ENCODE measurements around the gene FASN. TPM values are rescaled to one million over a fixed set of nuclear protein-coding genes. Genes with fewer than 3 reads are reported as not detected.
A peak's percentile ranks its signal among the peaks of the same experiment; 100 is the strongest.

Gene FASN
- total RNA-seq, 3 donors from 2014 or later (not counting 1 experiment from before 2014, with no cell fraction given) = 53.8 to 56.2 (median 54.0) TPM

GRCh38 chr17:82108961-82109475 lies 11.0 kb upstream of the FASN start:
- intact Hi-C loops (cut with micrococcal nuclease) = no loop called here
- no peak for TF ChIP-seq CTCF (IDR thresholded peaks at IDR 0.05)
- Mint-ChIP-seq H3K4me3 (no peak overlapping the region), H3K9me3 (no peaks in the 10 kb centered on the region), H3K4me1 (peaks cover 15 to 25% of the 10 kb centered on the region in 2 donors), H3K27ac (peak overlapping the region in 1 of 2 donors; percentile 22), H3K27me3 (ENCODE audit: low read depth in 2 of 2) (no peaks in the 10 kb centered on the region), H3K36me3 (no peaks in the 10 kb centered on the region)
- Histone ChIP-seq H3K27me3 (ENCODE audit: control insufficient read depth, insufficient read depth, low read length) (no peaks in the 10 kb centered on the region), H3K9me3 (ENCODE audit: control insufficient read depth, insufficient read depth, low read length) (no peaks in the 10 kb centered on the region), H3K4me3 (ENCODE audit: low read length) (no peak overlapping the region), H3K4me1 (ENCODE audit: control insufficient read depth, insufficient read depth, low read length) (peaks cover 28% of the 10 kb centered on the region), H3K36me3 (ENCODE audit: control insufficient read depth, insufficient read depth, low read length) (no peaks in the 10 kb centered on the region), H3K27ac (ENCODE audit: low read length) (no peak overlapping the region)
- 88% methylated on average over 14 of the region's 14 CpGs for WGBS (ENCODE audit: insufficient coverage)
- DNase-seq = no peak
- no peak for ATAC-seq

GRCh38 chr17:82108496-82108945 lies 10.5 kb upstream of the FASN start:
- H3K9me3 ChIP-seq (ENCODE audit: control insufficient read depth, insufficient read depth, low read length) = no peaks in the 10 kb centered on the region
- H3K27me3 ChIP-seq (ENCODE audit: control insufficient read depth, insufficient read depth, low read length) = no peaks in the 10 kb centered on the region
- peak overlapping the region; percentile 9 for H3K4me3 Mint-ChIP-seq
- no peaks in the 10 kb centered on the region for H3K36me3 Mint-ChIP-seq
- no peak for DNase-seq
- ATAC-seq = no peak
- H3K27ac ChIP-seq (ENCODE audit: low read length) = no peak overlapping the region
- WGBS (ENCODE audit: insufficient coverage) = 91% methylated on average over 19 of the region's 19 CpGs
- H3K27ac Mint-ChIP-seq = peak overlapping the region in 1 of 2 donors; percentile 22
- intact Hi-C loops (cut with micrococcal nuclease) = no loop called here
- H3K4me3 ChIP-seq (ENCODE audit: low read length) = no peak overlapping the region
- TF ChIP-seq CTCF (IDR thresholded peaks at IDR 0.05) = no peak
- H3K36me3 ChIP-seq (ENCODE audit: control insufficient read depth, insufficient read depth, low read length) = no peaks in the 10 kb centered on the region
- H3K4me1 Mint-ChIP-seq = peaks cover 15 to 25% of the 10 kb centered on the region in 2 donors
- H3K4me1 ChIP-seq (ENCODE audit: control insufficient read depth, insufficient read depth, low read length) = peaks cover 28% of the 10 kb centered on the region
- no peaks in the 10 kb centered on the region for H3K9me3 Mint-ChIP-seq
- no peaks in the 10 kb centered on the region for H3K27me3 Mint-ChIP-seq (ENCODE audit: low read depth in 2 of 2)

- Mint-ChIP-seq H3K4me3 (no peak overlapping the region), H3K4me1 (peaks cover 15 to 25% of the 10 kb centered on the region in 2 donors), H3K27ac (peak overlapping the region in 1 of 2 donors; percentile 22), H3K9me3 (no peaks in the 10 kb centered on the region), H3K27me3 (ENCODE audit: low read depth in 2 of 2) (no peaks in the 10 kb centered on the region), H3K36me3 (no peaks in the 10 kb centered on the region)
- H3K27me3 ChIP-seq (ENCODE audit: control insufficient read depth, insufficient read depth, low read length) = no peaks in the 10 kb centered on the region
- intact Hi-C loops (cut with micrococcal nuclease) = no loop called here
- no peaks in the 10 kb centered on the region for H3K36me3 ChIP-seq (ENCODE audit: control insufficient read depth, insufficient read depth, low read length)
- ATAC-seq = no peak
- no peak for TF ChIP-seq CTCF (IDR thresholded peaks at IDR 0.05)
- H3K4me3 ChIP-seq (ENCODE audit: low read length) = no peak overlapping the region
- H3K4me1 ChIP-seq (ENCODE audit: control insufficient read depth, insufficient read depth, low read length) = peaks cover 28% of the 10 kb centered on the region
- DNase-seq = no peak
- H3K9me3 ChIP-seq (ENCODE audit: control insufficient read depth, insufficient read depth, low read length) = no peaks in the 10 kb centered on the region
- no peak overlapping the region for H3K27ac ChIP-seq (ENCODE audit: low read length)
- WGBS (ENCODE audit: insufficient coverage) = 96% methylated on average over 14 of the region's 14 CpGs
Observed at GRCh38 chr17:82108038-82108437, 10.0 kb upstream of the FASN start.

GRCh38 chr17:82107341-82107860 lies 9.4 kb upstream of the FASN start:
- intact Hi-C loops (cut with micrococcal nuclease) = no loop called here
- DNase-seq = peak in 1 of 2 donors; percentile 31
- 90% methylated on average over 24 of the region's 24 CpGs for WGBS (ENCODE audit: insufficient coverage)

More at GRCh38 chr17:82107341-82107860, 9.4 kb upstream of the FASN start:
- Mint-ChIP-seq H3K4me1 (peaks cover 15 to 25% of the 10 kb centered on the region in 2 donors), H3K27me3 (ENCODE audit: low read depth in 2 of 2) (no peaks in the 10 kb centered on the region), H3K4me3 (no peak overlapping the region), H3K27ac (no peak overlapping the region), H3K9me3 (no peaks in the 10 kb centered on the region), H3K36me3 (no peaks in the 10 kb centered on the region)
- Histone ChIP-seq H3K9me3 (ENCODE audit: control insufficient read depth, insufficient read depth, low read length) (no peaks in the 10 kb centered on the region), H3K4me1 (ENCODE audit: control insufficient read depth, insufficient read depth, low read length) (peaks cover 28% of the 10 kb centered on the region), H3K4me3 (ENCODE audit: low read length) (no peak overlapping the region), H3K27me3 (ENCODE audit: control insufficient read depth, insufficient read depth, low read length) (no peaks in the 10 kb centered on the region), H3K36me3 (ENCODE audit: control insufficient read depth, insufficient read depth, low read length) (no peaks in the 10 kb centered on the region), H3K27ac (ENCODE audit: low read length) (peak overlapping the region; percentile 88)
- TF ChIP-seq CTCF (IDR thresholded peaks at IDR 0.05) = no peak
- ATAC-seq = no peak
